H9 (cell line): ENCODE data around the gene RALGAPA2. TPM values are rescaled to one million over a fixed set of nuclear protein-coding genes. Genes with fewer than 3 reads are reported as not detected.

Experiments used
- DNase-seq: peaks from one replicate; pipeline ENCODE4 v3.0.0-alpha.2; 2017
- H2AFZ ChIP-seq: one replicate; pipeline ENCODE4 v1.6.1; 2013; ENCODE audit warnings: mild to moderate bottlenecking, low read length, control low read depth, moderate library complexity
- H2AK5ac ChIP-seq: 2 replicates; pipeline ENCODE4 v1.6.1; 2013; ENCODE audit warnings: low read length, control low read depth, mixed read lengths; ENCODE audit not compliant: insufficient read length
- H2BK120ac ChIP-seq: one replicate; pipeline ENCODE4 v1.6.1; 2013; ENCODE audit warnings: low read depth, mild to moderate bottlenecking, low read length, control low read depth, inconsistent platforms; ENCODE audit not compliant: poor library complexity, severe bottlenecking
- H2BK12ac ChIP-seq: 2 replicates; pipeline ENCODE4 v1.6.1; 2013; ENCODE audit warnings: low read length, control low read depth, mixed read lengths, low read depth; ENCODE audit not compliant: insufficient read length
- H2BK15ac ChIP-seq: 2 replicates; pipeline ENCODE4 v1.6.1; 2013; ENCODE audit warnings: low read depth, low read length, control low read depth
- H2BK20ac ChIP-seq: one replicate; pipeline ENCODE4 v1.6.1; 2013; ENCODE audit warnings: low read depth, mild to moderate bottlenecking, low read length, control low read depth, inconsistent platforms; ENCODE audit not compliant: poor library complexity, severe bottlenecking
- H2BK5ac ChIP-seq: 2 replicates; pipeline ENCODE4 v1.6.1; 2013; ENCODE audit warnings: low read length, control low read depth, mixed read lengths; ENCODE audit not compliant: insufficient read length
- H3K14ac ChIP-seq: 2 replicates; pipeline ENCODE4 v1.6.1; 2013; ENCODE audit warnings: low read length, control low read depth; ENCODE audit not compliant: insufficient read depth
- H3K18ac ChIP-seq: 2 replicates; pipeline ENCODE4 v1.6.1; 2013; ENCODE audit warnings: low read depth, mild to moderate bottlenecking, mixed read lengths, low read length, control low read depth; ENCODE audit not compliant: insufficient read length
- H3K23ac ChIP-seq: 2 replicates; pipeline ENCODE4 v1.6.1; 2013; ENCODE audit warnings: low read length, control low read depth, mixed read lengths, low read depth; ENCODE audit not compliant: insufficient read length
- H3K23me2 ChIP-seq: 2 replicates; pipeline ENCODE4 v1.6.1; 2013; ENCODE audit warnings: low read depth, mild to moderate bottlenecking, mixed read lengths, low read length, control low read depth; ENCODE audit not compliant: insufficient read length, poor library complexity, severe bottlenecking
- H3K27ac ChIP-seq: 2 replicates; pipeline ENCODE4 v1.5.1; 2013; ENCODE audit warnings: low read length, control low read depth, mixed read lengths, low read depth; ENCODE audit not compliant: insufficient read length
- H3K27me3 ChIP-seq: 2 replicates; pipeline ENCODE4 v1.6.1; 2013; ENCODE audit warnings: low read length, control low read depth, inconsistent platforms; ENCODE audit not compliant: insufficient read depth
- H3K4ac ChIP-seq: 2 replicates; pipeline ENCODE4 v1.6.1; 2013; ENCODE audit warnings: low read depth, mild to moderate bottlenecking, control low read depth, inconsistent platforms, low read length, moderate library complexity
- H3K4me1 ChIP-seq: 2 replicates; pipeline ENCODE4 v1.6.1; 2013; ENCODE audit warnings: low read length, control low read depth, inconsistent platforms; ENCODE audit not compliant: insufficient read depth
- H3K4me2 ChIP-seq: 2 replicates; pipeline ENCODE4 v1.6.1; 2013; ENCODE audit warnings: low read length, control low read depth, mixed read lengths; ENCODE audit not compliant: insufficient read length, insufficient read depth
- H3K56ac ChIP-seq: 2 replicates; pipeline ENCODE4 v1.6.1; 2013; ENCODE audit warnings: low read depth, mild to moderate bottlenecking, mixed read lengths, low read length, control low read depth; ENCODE audit not compliant: insufficient read length
- H3K79me1 ChIP-seq: 2 replicates; pipeline ENCODE4 v1.6.1; 2013; ENCODE audit warnings: low read depth, mild to moderate bottlenecking, moderate library complexity, low read length, control low read depth, inconsistent platforms; ENCODE audit not compliant: insufficient read depth, poor library complexity, severe bottlenecking
- H3K79me2 ChIP-seq: 2 replicates; pipeline ENCODE4 v1.6.1; 2013; ENCODE audit warnings: low read length, control low read depth, inconsistent platforms; ENCODE audit not compliant: insufficient read depth
- H3K9ac ChIP-seq: 2 replicates; pipeline ENCODE4 v1.6.1; 2013; ENCODE audit warnings: low read length, control low read depth, mixed read lengths; ENCODE audit not compliant: insufficient read length; ENCODE audit errors: extremely low read depth
- H3K9me3 ChIP-seq: one replicate; pipeline ENCODE4 v1.6.1; 2013; ENCODE audit warnings: low read depth, low read length, inconsistent platforms; ENCODE audit not compliant: control insufficient read depth
- H3T11ph ChIP-seq: one replicate; pipeline ENCODE4 v1.6.1; 2013; ENCODE audit warnings: mild to moderate bottlenecking, low read length, control low read depth, inconsistent platforms
- H4K20me1 ChIP-seq: one replicate; pipeline ENCODE4 v1.6.1; 2013; ENCODE audit not compliant: control insufficient read depth, insufficient read length, insufficient read depth
- H4K5ac ChIP-seq: 2 replicates; pipeline ENCODE4 v1.6.1; 2013; ENCODE audit warnings: low read depth, mild to moderate bottlenecking, mixed read lengths, low read length, control low read depth; ENCODE audit not compliant: insufficient read length
- H4K8ac ChIP-seq: replicated peaks from 2 replicates; pipeline ENCODE4 v1.6.1; 2013; ENCODE audit warnings: low read length, control low read depth, mixed read lengths, low read depth; ENCODE audit not compliant: insufficient read length
- H4K91ac ChIP-seq: 2 replicates; pipeline ENCODE4 v1.6.1; 2013; ENCODE audit warnings: low read depth, mild to moderate bottlenecking, moderate library complexity, mixed read lengths, low read length, control low read depth; ENCODE audit not compliant: insufficient read length
- H3K27ac Mint-ChIP-seq, 3 experiments: 2 replicates in 2 of 3; 3 replicates in 1 of 3; pipeline ENCODE4 v1.8.0; 2020 to 2021; ENCODE audit warnings: mixed read lengths in 3 of 3, mild to moderate bottlenecking in 1 of 3, moderate library complexity in 1 of 3
- H3K27me3 Mint-ChIP-seq: 2 replicates; pipeline ENCODE4 v1.8.0; 2021; ENCODE audit warnings: low read depth, mild to moderate bottlenecking, moderate library complexity, mixed read lengths
- H3K36me3 Mint-ChIP-seq, 3 experiments: 2 replicates in 2 of 3; 3 replicates in 1 of 3; pipeline ENCODE4 v1.8.0; 2020 to 2021; ENCODE audit warnings: low read depth in 3 of 3, mixed read lengths in 3 of 3; ENCODE audit not compliant: insufficient read depth in 1 of 3
- H3K4me1 Mint-ChIP-seq, 2 experiments: 2 replicates each; pipeline ENCODE4 v1.8.0; 2020; ENCODE audit warnings: mixed read lengths in 2 of 2
- H3K4me3 Mint-ChIP-seq, 2 experiments: 2 replicates in 1 of 2; 3 replicates in 1 of 2; pipeline ENCODE4 v1.8.0; 2020 to 2021; ENCODE audit warnings: mild to moderate bottlenecking in 2 of 2, mixed read lengths in 2 of 2, moderate library complexity in 1 of 2
- H3K9me3 Mint-ChIP-seq, 2 experiments: 2 replicates in 1 of 2; 3 replicates in 1 of 2; pipeline ENCODE4 v1.8.0; 2020; ENCODE audit warnings: mild to moderate bottlenecking in 2 of 2, mixed read lengths in 2 of 2, moderate library complexity in 1 of 2
- total RNA-seq: library from RNA; stranded (reverse); gene quantifications from 2 replicates; pipeline ENCODE4 v1.2.1, GENCODE V29; 2021
- TF ChIP-seq, protein P1 (sequence below): fragments of 200-600 bp; sonication (generic); conservative IDR thresholded peaks from 3 replicates; pipeline ENCODE4 v1.8.0; 2021; ENCODE audit warnings: antibody characterized with exemption, mild to moderate bottlenecking

Gene RALGAPA2
- total RNA-seq, 1 experiment from 2014 or later: 16.6 TPM

DNA sequence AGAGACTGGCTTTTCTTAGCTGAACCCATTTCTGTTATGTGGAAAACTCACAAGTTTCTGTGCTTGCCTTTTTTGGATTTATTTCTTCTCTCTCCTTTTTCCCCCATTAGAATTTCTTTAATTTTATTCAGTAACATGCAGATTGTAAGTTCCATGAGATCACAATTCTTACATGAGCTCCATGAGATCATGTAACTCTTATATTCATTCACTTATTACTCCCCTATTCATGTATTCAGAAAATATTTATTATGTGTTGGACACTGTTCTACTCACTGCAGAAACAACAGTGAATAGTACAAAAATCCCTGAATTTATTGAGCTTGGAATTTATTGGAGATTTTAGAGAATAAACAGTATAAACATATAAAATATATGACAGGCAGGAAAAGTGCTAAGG, 238.8 kb downstream of the RALGAPA2 start:
- Histone ChIP-seq H4K8ac (no peak overlapping the region), H2BK5ac (no peak overlapping the region), H4K91ac (no peak overlapping the region), H3K4ac (no peak overlapping the region), H3K4me1 (no peaks in the 10 kb centered on the region), H3K4me2 (no peak overlapping the region), H3K14ac (no peak overlapping the region), H2BK15ac (no peak overlapping the region), H3K23ac (no peak overlapping the region), H3K27me3 (no peaks in the 10 kb centered on the region), H3K23me2 (no peaks in the 10 kb centered on the region), H3T11ph (no peak overlapping the region), H2BK20ac (no peak overlapping the region), H2BK12ac (no peak overlapping the region), H3K79me1 (no peaks in the 10 kb centered on the region), H2AFZ (no peak overlapping the region), H3K18ac (no peak overlapping the region), H3K79me2 (0 out of 2 replicates have a peak, but pooled peaks cover 2% of the 10 kb centered on the region), H2BK120ac (no peak overlapping the region), H3K9me3 (no peaks in the 10 kb centered on the region), H3K9ac (no peak overlapping the region), H2AK5ac (no peak overlapping the region), H3K56ac (no peak overlapping the region), H3K27ac (no peak overlapping the region), H4K20me1 (no peaks in the 10 kb centered on the region), H4K5ac (no peak overlapping the region)
- Mint-ChIP-seq H3K4me1 (peaks cover 24% of the 10 kb centered on the region in 2 experiments), H3K27ac (peak overlapping the region in 1 of 3 experiments; percentile 36; a peak in 1 of 7 replicates), H3K4me3 (no peak overlapping the region), H3K36me3 (peaks cover 0 to 6% (median 0%) of the 10 kb centered on the region in 3 experiments; a peak in 4 of 7 replicates), H3K27me3 (no peaks in the 10 kb centered on the region), H3K9me3 (no peaks in the 10 kb centered on the region)
- TF ChIP-seq, protein P1, sequence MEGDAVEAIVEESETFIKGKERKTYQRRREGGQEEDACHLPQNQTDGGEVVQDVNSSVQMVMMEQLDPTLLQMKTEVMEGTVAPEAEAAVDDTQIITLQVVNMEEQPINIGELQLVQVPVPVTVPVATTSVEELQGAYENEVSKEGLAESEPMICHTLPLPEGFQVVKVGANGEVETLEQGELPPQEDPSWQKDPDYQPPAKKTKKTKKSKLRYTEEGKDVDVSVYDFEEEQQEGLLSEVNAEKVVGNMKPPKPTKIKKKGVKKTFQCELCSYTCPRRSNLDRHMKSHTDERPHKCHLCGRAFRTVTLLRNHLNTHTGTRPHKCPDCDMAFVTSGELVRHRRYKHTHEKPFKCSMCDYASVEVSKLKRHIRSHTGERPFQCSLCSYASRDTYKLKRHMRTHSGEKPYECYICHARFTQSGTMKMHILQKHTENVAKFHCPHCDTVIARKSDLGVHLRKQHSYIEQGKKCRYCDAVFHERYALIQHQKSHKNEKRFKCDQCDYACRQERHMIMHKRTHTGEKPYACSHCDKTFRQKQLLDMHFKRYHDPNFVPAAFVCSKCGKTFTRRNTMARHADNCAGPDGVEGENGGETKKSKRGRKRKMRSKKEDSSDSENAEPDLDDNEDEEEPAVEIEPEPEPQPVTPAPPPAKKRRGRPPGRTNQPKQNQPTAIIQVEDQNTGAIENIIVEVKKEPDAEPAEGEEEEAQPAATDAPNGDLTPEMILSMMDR: no peak
- no peak for DNase-seq
